Osteocyte (in vitro differentiated cells): Measurements from ENCODE around the gene EML1. TPM values are rescaled to one million over a fixed set of nuclear protein-coding genes. Genes with fewer than 3 reads are reported as not detected.

Experiments
- DNase-seq: peaks from one replicate; pipeline ENCODE4 v3.0.0; 2021; ENCODE audit warnings: mixed read lengths; ENCODE audit not compliant: unreplicated experiment; ENCODE audit errors: extremely low spot score
- H3K27ac Mint-ChIP-seq: one replicate; pipeline ENCODE4 v1.8.0; 2021; ENCODE audit warnings: mild to moderate bottlenecking, mixed read lengths; ENCODE audit not compliant: unreplicated experiment
- H3K27me3 Mint-ChIP-seq: one replicate; pipeline ENCODE4 v1.8.0; 2021; ENCODE audit warnings: mixed read lengths; ENCODE audit not compliant: unreplicated experiment
- H3K36me3 Mint-ChIP-seq: one replicate; pipeline ENCODE4 v1.8.0; 2021; ENCODE audit warnings: mixed read lengths; ENCODE audit not compliant: unreplicated experiment
- H3K4me1 Mint-ChIP-seq: one replicate; pipeline ENCODE4 v1.8.0; 2021; ENCODE audit warnings: mixed read lengths; ENCODE audit not compliant: unreplicated experiment
- H3K4me3 Mint-ChIP-seq: one replicate; pipeline ENCODE4 v1.8.0; 2021; ENCODE audit warnings: mild to moderate bottlenecking, moderate library complexity, mixed read lengths; ENCODE audit not compliant: unreplicated experiment
- H3K9me3 Mint-ChIP-seq: one replicate; pipeline ENCODE4 v1.8.0; 2021; ENCODE audit warnings: mixed read lengths; ENCODE audit not compliant: unreplicated experiment
- CTCF ChIP-seq: fragments of 200-600 bp; sonication (generic); IDR thresholded peaks from 2 replicates; pipeline ENCODE4 v1.5.0; 2021; ENCODE audit warnings: antibody characterized with exemption, mild to moderate bottlenecking, moderate library complexity
- total RNA-seq: library from RNA; stranded (reverse); gene quantifications from 2 replicates; pipeline ENCODE4 v1.2.1, GENCODE V29; 2021

The EML1 gene
- total RNA-seq, 1 donor from 2014 or later = 34.8 TPM

- H3K4me3 Mint-ChIP-seq = no peak overlapping the region
- peaks cover 30% of the 10 kb centered on the region for H3K4me1 Mint-ChIP-seq
- no peak for DNase-seq
Measured at GRCh38 chr14:99772371-99773283, 20.6 kb upstream of the EML1 start.

DNA sequence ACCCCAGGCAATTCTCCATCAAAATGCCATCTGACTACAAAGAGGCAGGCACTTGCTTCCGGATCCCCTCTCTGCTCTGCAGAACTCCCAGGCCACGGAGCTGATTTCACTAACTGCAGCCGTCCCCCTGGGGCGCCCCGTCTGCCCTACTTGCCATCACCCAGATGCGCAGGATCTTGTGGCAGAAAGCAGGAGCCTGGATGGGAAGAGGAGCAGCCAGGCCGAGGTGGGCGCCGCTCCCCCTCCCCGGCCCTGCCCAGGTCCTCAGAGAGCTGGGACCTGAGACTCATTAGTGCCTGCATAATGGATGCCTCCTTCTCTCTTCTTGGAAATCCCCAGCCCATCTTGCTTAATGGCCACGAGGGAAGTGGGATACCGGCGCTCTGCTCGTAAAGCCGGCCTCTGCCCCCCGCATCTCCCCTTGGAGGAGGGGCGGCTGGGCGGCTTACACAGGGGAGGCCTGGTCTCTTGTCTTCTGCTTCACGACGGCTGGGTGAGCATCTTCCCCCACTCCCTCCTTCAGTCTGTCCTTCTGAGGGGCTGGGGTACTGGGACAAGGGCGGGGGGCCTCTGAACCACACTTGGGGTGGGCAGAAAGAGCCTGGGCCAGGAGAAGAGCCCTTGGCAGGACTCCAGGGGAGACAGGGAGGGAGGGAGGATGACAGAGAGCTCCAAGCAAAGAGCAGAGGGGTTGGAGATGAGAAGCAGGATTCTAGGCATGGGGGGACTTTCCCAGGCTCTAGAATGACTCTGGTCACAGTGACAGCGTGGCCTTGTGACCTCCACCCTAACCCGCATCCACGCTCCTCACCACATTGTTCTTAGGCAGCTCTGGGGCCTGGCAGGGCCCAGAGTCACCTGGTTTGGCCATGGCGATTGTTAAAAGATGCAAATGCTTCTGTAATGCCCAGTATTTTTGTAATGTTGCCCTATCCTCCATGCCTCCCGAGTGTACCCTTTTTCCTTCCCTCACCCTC is 19.4 kb upstream of the EML1 start:
- peaks cover 24% of the 10 kb centered on the region for H3K4me1 Mint-ChIP-seq
- no peak overlapping the region for H3K4me3 Mint-ChIP-seq
- H3K9me3 Mint-ChIP-seq = peaks cover 9% of the 10 kb centered on the region
- H3K27ac Mint-ChIP-seq = no peak overlapping the region
- no peaks in the 10 kb centered on the region for H3K36me3 Mint-ChIP-seq
- TF ChIP-seq CTCF = no peak
- no peaks in the 10 kb centered on the region for H3K27me3 Mint-ChIP-seq
- DNase-seq = no peak

More at GRCh38 chr14:99772371-99773283, 20.6 kb upstream of the EML1 start:
- no peak overlapping the region for H3K27ac Mint-ChIP-seq
- no peaks in the 10 kb centered on the region for H3K9me3 Mint-ChIP-seq
- H3K27me3 Mint-ChIP-seq = no peaks in the 10 kb centered on the region
- TF ChIP-seq CTCF = no peak
- no peaks in the 10 kb centered on the region for H3K36me3 Mint-ChIP-seq

- H3K4me1 Mint-ChIP-seq = peaks cover 24% of the 10 kb centered on the region
- H3K27me3 Mint-ChIP-seq = no peaks in the 10 kb centered on the region
- no peak for DNase-seq
- no peak overlapping the region for H3K27ac Mint-ChIP-seq
- no peak overlapping the region for H3K4me3 Mint-ChIP-seq
- no peak for TF ChIP-seq CTCF
- peaks cover 18% of the 10 kb centered on the region for H3K9me3 Mint-ChIP-seq
- peaks cover 3% of the 10 kb centered on the region for H3K36me3 Mint-ChIP-seq
Measured at GRCh38 chr14:99774556-99775307, 18.5 kb upstream of the EML1 start.

DNA sequence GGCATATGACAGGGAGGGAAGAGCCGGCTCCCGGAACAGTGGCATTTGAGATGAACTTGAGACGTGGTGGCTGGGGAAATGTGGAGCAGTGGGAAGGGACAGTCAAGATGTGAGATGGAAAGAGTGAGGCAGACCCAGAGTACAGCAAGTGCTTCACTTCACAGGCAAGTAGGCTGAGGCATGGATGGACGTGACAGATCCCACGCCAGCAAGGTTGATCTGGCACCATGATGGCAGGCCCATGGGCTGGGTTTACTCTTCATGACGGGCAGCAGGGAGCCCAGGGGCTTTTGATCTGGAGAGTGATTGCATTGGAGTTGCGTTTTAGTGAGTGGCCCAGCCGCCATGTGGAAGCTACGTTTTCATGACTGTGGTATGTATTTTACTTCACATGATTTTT is 17.9 kb upstream of the EML1 start:
- no peak overlapping the region for H3K27ac Mint-ChIP-seq
- no peak overlapping the region for H3K4me3 Mint-ChIP-seq
- peaks cover 18% of the 10 kb centered on the region for H3K9me3 Mint-ChIP-seq
- H3K27me3 Mint-ChIP-seq = no peaks in the 10 kb centered on the region
- DNase-seq = no peak
- H3K36me3 Mint-ChIP-seq = peaks cover 3% of the 10 kb centered on the region
- peaks cover 24% of the 10 kb centered on the region for H3K4me1 Mint-ChIP-seq
- TF ChIP-seq CTCF = no peak
